ENCODE data around the gene OSBP2.

DNA sequence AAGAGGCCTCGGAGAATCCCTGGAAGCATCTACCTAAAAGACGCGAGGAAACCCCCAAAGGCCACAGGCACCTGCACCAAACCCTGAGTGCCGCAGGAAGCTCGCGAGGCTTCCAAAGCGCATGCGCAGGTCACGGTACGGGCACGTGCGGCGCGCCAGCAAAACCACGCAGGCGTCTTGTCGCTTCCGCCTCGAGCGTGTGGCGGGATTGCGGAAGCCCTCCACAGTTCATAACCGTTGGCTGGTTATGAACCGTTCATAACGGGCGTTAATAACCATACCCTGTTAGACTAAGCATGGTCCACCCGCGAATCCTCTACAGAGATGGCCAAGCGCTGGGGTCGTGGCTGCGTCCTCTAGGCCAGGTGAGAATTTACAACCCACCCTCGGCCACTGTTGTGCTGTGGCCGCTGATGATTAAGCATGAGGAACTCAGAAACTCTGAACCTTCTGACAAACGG is 227.5 kb downstream of the OSBP2 start:
- TF ChIP-seq, protein P1, sequence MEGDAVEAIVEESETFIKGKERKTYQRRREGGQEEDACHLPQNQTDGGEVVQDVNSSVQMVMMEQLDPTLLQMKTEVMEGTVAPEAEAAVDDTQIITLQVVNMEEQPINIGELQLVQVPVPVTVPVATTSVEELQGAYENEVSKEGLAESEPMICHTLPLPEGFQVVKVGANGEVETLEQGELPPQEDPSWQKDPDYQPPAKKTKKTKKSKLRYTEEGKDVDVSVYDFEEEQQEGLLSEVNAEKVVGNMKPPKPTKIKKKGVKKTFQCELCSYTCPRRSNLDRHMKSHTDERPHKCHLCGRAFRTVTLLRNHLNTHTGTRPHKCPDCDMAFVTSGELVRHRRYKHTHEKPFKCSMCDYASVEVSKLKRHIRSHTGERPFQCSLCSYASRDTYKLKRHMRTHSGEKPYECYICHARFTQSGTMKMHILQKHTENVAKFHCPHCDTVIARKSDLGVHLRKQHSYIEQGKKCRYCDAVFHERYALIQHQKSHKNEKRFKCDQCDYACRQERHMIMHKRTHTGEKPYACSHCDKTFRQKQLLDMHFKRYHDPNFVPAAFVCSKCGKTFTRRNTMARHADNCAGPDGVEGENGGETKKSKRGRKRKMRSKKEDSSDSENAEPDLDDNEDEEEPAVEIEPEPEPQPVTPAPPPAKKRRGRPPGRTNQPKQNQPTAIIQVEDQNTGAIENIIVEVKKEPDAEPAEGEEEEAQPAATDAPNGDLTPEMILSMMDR (IDR thresholded peaks at IDR 0.05) = no peak
- no peak for TF ChIP-seq POLR2A (IDR thresholded peaks at IDR 0.05)

Measured in right lobe of liver (tissue), 4 donors.